Measurements from ENCODE around the gene RELN. TPM values are rescaled to one million over a fixed set of nuclear protein-coding genes. Genes with fewer than 3 reads are reported as not detected.
"Not testable (repeated sequence)": the region's sequence is repeated elsewhere in the genome, so short reads cannot be mapped to it uniquely, and the experiment has no call there.

Gene RELN
- total RNA-seq, 1 donor from 2014 or later = 3.8 TPM

GRCh38 chr7:103524042-103524907 is 465.2 kb downstream of the RELN start:
- peak; percentile 22 for DNase-seq (ENCODE audit: low read depth)

DNA sequence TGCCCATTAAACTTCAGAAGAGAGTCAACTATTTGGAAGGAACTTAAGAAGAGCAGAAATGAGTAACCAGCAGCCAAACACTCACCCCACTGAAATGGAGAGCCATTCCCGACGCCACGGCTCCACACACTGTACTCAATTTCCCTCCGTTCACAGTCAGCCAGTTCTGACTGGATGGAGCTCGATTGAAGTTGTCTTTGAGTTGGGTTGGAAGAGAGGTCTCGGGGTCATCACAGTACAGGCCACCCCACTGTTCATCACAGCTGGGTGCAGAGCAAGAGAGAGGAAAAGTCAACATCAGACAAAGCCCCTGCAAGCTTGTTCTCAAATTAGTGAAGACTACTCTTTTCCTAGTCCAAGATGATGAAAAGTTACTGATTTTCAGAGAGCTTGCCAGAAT is 467.5 kb downstream of the RELN start:
- no peak overlapping the region for H3K4me3 ChIP-seq (ENCODE audit: low read depth, low read length)
- TF ChIP-seq CTCF (conservative IDR thresholded peaks at IDR 0.05; ENCODE audit: low read depth, low read length) = no peak
- DNase-seq (ENCODE audit: low read depth) = no peak

More at GRCh38 chr7:103524042-103524907, 465.2 kb downstream of the RELN start:
- no peak overlapping the region for H3K4me3 ChIP-seq (ENCODE audit: low read depth, low read length)
- TF ChIP-seq CTCF (conservative IDR thresholded peaks at IDR 0.05; ENCODE audit: low read depth, low read length) = peak; percentile 75

DNA sequence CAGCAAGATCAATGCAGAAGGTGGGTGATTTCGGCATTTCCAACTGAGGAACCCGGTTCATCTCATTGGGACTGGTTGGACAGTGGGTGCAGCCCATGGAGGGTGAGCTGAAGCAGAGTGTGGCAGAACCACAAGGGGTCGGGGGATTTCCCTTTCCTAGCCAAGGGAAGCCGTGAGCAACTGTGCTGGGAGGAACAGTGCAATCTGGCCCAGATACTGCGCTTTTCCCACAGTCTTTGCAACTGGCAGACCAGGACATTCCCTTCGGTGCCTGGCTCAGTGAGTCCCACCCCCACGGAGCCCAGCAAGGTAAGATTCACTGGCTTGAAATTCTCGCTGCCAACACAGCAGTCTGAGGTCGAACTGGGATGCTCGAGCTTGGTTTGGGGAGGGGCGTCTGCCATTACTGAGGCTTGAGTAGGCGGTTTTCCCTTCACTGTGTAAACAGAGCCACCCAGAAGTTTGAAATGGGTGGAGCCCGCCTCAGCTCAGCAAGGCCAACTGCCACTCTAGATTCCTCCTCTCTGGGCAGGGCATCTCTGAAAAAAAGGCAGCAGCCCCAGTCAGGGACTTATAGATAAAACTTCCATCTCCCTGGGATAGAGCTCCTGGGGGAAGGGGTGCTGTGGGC is 484.8 kb downstream of the RELN start:
- no peak for DNase-seq (ENCODE audit: low read depth)
- no peak for TF ChIP-seq CTCF (conservative IDR thresholded peaks at IDR 0.05; ENCODE audit: low read depth, low read length)

DNA sequence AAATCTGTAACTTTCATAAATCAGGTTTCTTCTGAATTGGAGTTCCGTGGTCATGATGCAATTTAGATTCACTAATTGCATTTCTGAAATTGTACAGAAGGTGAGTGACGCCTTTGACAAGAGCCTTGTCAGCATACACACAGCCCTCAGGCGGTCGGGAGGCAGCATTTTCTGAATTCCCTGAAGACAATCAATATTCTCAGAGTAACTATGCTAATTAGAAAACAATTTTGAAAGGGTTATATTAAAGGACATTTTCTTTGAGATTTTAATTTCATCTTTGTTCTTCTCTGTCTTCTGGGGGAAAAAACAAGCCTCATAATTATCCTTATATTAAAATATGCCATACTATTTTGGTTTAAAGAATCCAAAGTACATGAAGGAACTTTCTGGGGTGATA is 488.3 kb downstream of the RELN start:
- no peak for DNase-seq (ENCODE audit: low read depth)
- TF ChIP-seq CTCF (conservative IDR thresholded peaks at IDR 0.05; ENCODE audit: low read depth, low read length) = no peak
- H3K4me3 ChIP-seq (ENCODE audit: low read depth, low read length) = no peak overlapping the region

More for the DNA sequence above, 484.8 kb downstream of the RELN start:
- H3K4me3 ChIP-seq (ENCODE audit: low read depth, low read length) = no peak overlapping the region

DNA sequence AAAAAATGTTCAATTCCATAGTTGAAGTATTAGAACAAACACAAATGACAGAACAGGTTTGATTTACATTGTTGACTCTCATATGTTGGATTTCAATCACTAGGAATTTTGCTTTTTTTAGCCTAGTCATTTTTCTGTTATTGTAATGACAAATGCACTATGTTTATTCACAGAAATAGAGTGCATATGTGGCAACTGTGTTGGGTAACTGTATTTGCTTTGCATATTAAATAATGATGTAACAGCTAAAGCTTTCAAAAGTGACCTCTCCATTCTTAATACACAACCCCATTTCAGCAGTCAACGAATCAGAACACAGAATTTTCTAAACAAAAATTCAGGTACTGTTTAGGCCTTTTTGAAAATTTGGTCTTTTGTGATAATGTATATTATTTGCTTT is 489.5 kb downstream of the RELN start:
- H3K4me3 ChIP-seq (ENCODE audit: low read depth, low read length) = no peak overlapping the region
- TF ChIP-seq CTCF (conservative IDR thresholded peaks at IDR 0.05; ENCODE audit: low read depth, low read length) = no peak
- no peak for DNase-seq (ENCODE audit: low read depth)

GRCh38 chr7:103487419-103487818 is 502.0 kb downstream of the RELN start:
- no peak for TF ChIP-seq CTCF (conservative IDR thresholded peaks at IDR 0.05; ENCODE audit: low read depth, low read length)
- DNase-seq (ENCODE audit: low read depth) = no peak
- no peak overlapping the region for H3K4me3 ChIP-seq (ENCODE audit: low read depth, low read length)

DNA sequence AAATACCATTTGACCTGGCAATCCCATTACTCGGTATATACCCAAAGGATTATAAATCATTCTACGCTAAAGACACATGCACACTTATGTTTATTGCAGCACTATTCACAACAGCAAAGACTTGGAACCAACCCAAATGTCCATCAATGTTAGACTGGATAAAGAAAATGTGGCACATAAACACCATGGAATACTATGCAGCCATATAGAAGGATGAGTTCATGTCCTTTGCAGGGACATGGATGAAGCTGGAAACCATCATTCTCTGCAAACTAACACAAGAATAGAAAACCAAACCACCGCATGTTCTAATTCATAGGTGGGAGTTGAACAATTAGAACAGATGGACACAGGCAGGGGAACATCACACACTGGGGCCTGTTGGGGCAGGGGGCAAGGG is 502.6 kb downstream of the RELN start:
- not testable (repeated sequence) for DNase-seq (ENCODE audit: low read depth); H3K4me3 ChIP-seq (ENCODE audit: low read depth, low read length)
